A549 (cell line): ENCODE results near the gene UBE2E3. TPM values are rescaled to one million over a fixed set of nuclear protein-coding genes. Genes with fewer than 3 reads are reported as not detected.
"Not testable (repeated sequence)": the region's sequence is repeated elsewhere in the genome, so short reads cannot be mapped to it uniquely, and the experiment has no call there.

Experiments
- ATAC-seq, 2 experiments: fragments of 200-7000 bp in 1 of 2; fragments of >200 bp in 1 of 2; cut with Nextera tagmentation in 1 of 2; cut with Tn5 transposase in 1 of 2; 3 replicates each; pipeline versions ENCODE4 v1.8.0 to v1.9.1; 2018 to 2020; ENCODE audit warnings: mild to moderate bottlenecking in 1 of 2, moderate library complexity in 1 of 2
- CTCF ChIA-PET: fragments of 300-600 bp; sonication (Branson Sonifier 250); formaldehyde crosslinking; extraction: SDS; loops from one replicate; lab custom pipeline; 2021; ENCODE audit warnings: antibody characterized with exemption, inconsistent platforms; lab: Yijun Ruan, JAX
- POLR2A ChIA-PET: fragments of 350-600 bp; formaldehyde crosslinking; extraction: SDS; loops from one replicate; lab custom pipeline; 2021; ENCODE audit warnings: antibody characterized with exemption, inconsistent platforms; lab: Yijun Ruan, JAX
- DNase-seq, 2 experiments: peaks; one replicate each; pipeline versions ENCODE4 v3.0.0 to v3.0.0-alpha.2; 2011 to 2016; ENCODE audit warnings: low read depth in 1 of 2, low spot score in 1 of 2
- FAIRE-seq: peaks from 2 replicates; lab custom pipeline; 2011; peaks lifted over from hg19 to GRCh38; lab: Jason Lieb, UNC
- H3K27ac ChIP-seq, 2 experiments: fragments of >200 bp; sonication (Bioruptor Twin); formaldehyde crosslinking; 3 replicates each; pipeline ENCODE4 v1.5.1; 2016 to 2017
- H3K4me1 ChIP-seq: fragments of >200 bp; sonication (Bioruptor Twin); formaldehyde crosslinking; 3 replicates; pipeline ENCODE4 v1.6.1; 2016
- H3K4me2 ChIP-seq: fragments of >200 bp; sonication (Bioruptor Twin); formaldehyde crosslinking; 3 replicates; pipeline ENCODE4 v1.6.1; 2016
- H3K4me3 ChIP-seq: fragments of >200 bp; sonication (Bioruptor Twin); formaldehyde crosslinking; 3 replicates; pipeline ENCODE4 v1.5.1; 2016
- H3K9me3 ChIP-seq: fragments of >200 bp; sonication (Bioruptor Twin); formaldehyde crosslinking; 3 replicates; pipeline ENCODE4 v1.6.1; 2016
- CBX2 ChIP-seq: fragments of 200-600 bp; sonication (generic); IDR thresholded peaks from 2 replicates; pipeline ENCODE4 v1.6.1; 2016; ENCODE audit warnings: low read depth, mild to moderate bottlenecking, borderline replicate concordance
- CBX8 ChIP-seq: fragments of 200-600 bp; sonication (generic); IDR thresholded peaks from 2 replicates; pipeline ENCODE4 v1.6.1; 2016
- EHF ChIP-seq: fragments of 250-450 bp; sonication (Bioruptor Pico); IDR thresholded peaks from 2 replicates; pipeline ENCODE4 v1.5.0; 2020; ENCODE audit warnings: mild to moderate bottlenecking
- FOSB ChIP-seq: fragments of 250-450 bp; sonication (Bioruptor Pico); IDR thresholded peaks from 2 replicates; pipeline ENCODE4 v1.5.0; 2020; ENCODE audit warnings: mild to moderate bottlenecking, moderate library complexity
- FOXS1 ChIP-seq: fragments of 250-450 bp; sonication (Bioruptor Pico); IDR thresholded peaks from 2 replicates; pipeline ENCODE4 v1.5.0; 2020; ENCODE audit warnings: mild to moderate bottlenecking, moderate library complexity
- JUN ChIP-seq, 2 experiments: fragments of >200 bp; sonication (Bioruptor Twin); formaldehyde crosslinking; IDR thresholded peaks; 2 replicates in 1 of 2; 3 replicates in 1 of 2; pipeline ENCODE4 v1.6.1; 2016 to 2017
- MAFK ChIP-seq: fragments of 450-650 bp; IDR thresholded peaks from 2 replicates; pipeline ENCODE4 v1.6.1; 2014; ENCODE audit not compliant: partially characterized antibody
- MYC ChIP-seq: IDR thresholded peaks from 2 replicates; pipeline ENCODE4 v1.6.1; 2012; ENCODE audit warnings: mild to moderate bottlenecking, inconsistent platforms, low read length, improper control_type of control experiment, borderline replicate concordance
- NPAS2 ChIP-seq: fragments of 250-450 bp; sonication (Bioruptor Pico); IDR thresholded peaks from 2 replicates; pipeline ENCODE4 v1.8.0; 2022; ENCODE audit warnings: mild to moderate bottlenecking, moderate library complexity, borderline replicate concordance
- NR3C1 ChIP-seq: fragments of >200 bp; sonication (Bioruptor Twin); formaldehyde crosslinking; IDR thresholded peaks from 3 replicates; pipeline ENCODE4 v1.6.1; 2017
- POLR2A ChIP-seq: IDR thresholded peaks from 2 replicates; pipeline ENCODE4 v1.6.1; 2012; ENCODE audit warnings: mild to moderate bottlenecking, low read length
- POLR2AphosphoS2 ChIP-seq: conservative IDR thresholded peaks from 2 replicates; pipeline ENCODE4 v1.6.1; 2012; ENCODE audit warnings: low read length, improper control_type of control experiment, inconsistent platforms
- ZFP36 ChIP-seq: fragments of 450-650 bp; IDR thresholded peaks from 2 replicates; pipeline ENCODE4 v1.6.1; 2014; ENCODE audit warnings: borderline replicate concordance; ENCODE audit not compliant: partially characterized antibody
- WGBS: methylation state at CpG from one replicate; pipeline ENCODE4 v1.1.6; 2017; ENCODE audit errors: missing lambda C conversion rate; 5-methylcytosine and 5-hydroxymethylcytosine counted together
- polyA plus RNA-seq, 4 experiments: library from polyadenylated mRNA; depleted of rRNA in 3 of 4; stranded (reverse); fragments of >200 nt; fragmentation: RNase III in 1 of 4; extraction: RNeasy Plus Mini Kit Qiagen cat#74134 plus additional on column Dnase treatment in 1 of 4; gene quantifications; 2 replicates in 3 of 4; 3 replicates in 1 of 4; pipeline ENCODE4 v1.2.3, GENCODE V29; 2011 to 2017
- TF ChIP-seq, protein P1 (sequence below): fragments of 250-450 bp; sonication (Bioruptor Pico); IDR thresholded peaks from 2 replicates; pipeline ENCODE4 v1.5.0; 2021; ENCODE audit warnings: mild to moderate bottlenecking, moderate library complexity, borderline replicate concordance
- TF ChIP-seq, protein P2 (sequence below): fragments of 200-600 bp; sonication (generic); IDR thresholded peaks from 2 replicates; pipeline ENCODE4 v1.6.1; 2016; ENCODE audit warnings: antibody characterized with exemption, mild to moderate bottlenecking, moderate library complexity
- TF ChIP-seq, protein P3 (sequence below): IDR thresholded peaks from 2 replicates; pipeline ENCODE4 v1.6.1; 2012; ENCODE audit warnings: low read depth, borderline replicate concordance
- TF ChIP-seq, protein P4 (sequence below): fragments of 250-450 bp; sonication (Bioruptor Pico); IDR thresholded peaks from 2 replicates; pipeline ENCODE4 v1.5.0; 2020; ENCODE audit warnings: low read depth, mild to moderate bottlenecking, moderate library complexity

Gene UBE2E3
- polyA plus RNA-seq, 2 of the 4 experiments (the other 2 are of a cell fraction), result 54.0 to 70.6 TPM

DNA sequence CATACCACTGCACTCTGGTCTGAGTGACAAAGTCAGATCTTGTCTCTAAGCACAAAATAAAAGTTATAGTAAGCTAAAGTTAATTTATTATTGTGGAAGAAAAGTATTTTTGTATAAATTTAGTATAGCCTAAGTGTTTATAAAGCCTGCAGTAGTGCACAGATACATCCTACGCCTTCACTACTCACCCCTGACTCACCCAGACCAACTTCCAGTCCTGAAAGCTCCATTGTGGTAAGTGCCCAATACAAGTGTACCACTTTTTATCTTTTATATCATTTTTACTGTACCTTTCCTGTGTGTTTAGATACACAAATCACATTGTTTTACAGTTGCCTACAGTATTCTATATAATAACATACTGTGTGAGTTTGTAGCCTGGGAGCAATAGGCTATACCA, 57.5 kb downstream of the UBE2E3 start:
- no peaks in the 10 kb centered on the region for H3K9me3 ChIP-seq
- FAIRE-seq (no peak), ATAC-seq (no peak), DNase-seq (no peak)
- no peak overlapping the region for H3K4me3 ChIP-seq
- POLR2A ChIA-PET, result no interaction called here
- no peak overlapping the region for H3K4me2 ChIP-seq
- TF ChIP-seq ZFP36, result no peak
- no peak for TF ChIP-seq JUN (IDR thresholded peaks at IDR 0.05)
- no peak for TF ChIP-seq MYC
- TF ChIP-seq, protein P1, sequence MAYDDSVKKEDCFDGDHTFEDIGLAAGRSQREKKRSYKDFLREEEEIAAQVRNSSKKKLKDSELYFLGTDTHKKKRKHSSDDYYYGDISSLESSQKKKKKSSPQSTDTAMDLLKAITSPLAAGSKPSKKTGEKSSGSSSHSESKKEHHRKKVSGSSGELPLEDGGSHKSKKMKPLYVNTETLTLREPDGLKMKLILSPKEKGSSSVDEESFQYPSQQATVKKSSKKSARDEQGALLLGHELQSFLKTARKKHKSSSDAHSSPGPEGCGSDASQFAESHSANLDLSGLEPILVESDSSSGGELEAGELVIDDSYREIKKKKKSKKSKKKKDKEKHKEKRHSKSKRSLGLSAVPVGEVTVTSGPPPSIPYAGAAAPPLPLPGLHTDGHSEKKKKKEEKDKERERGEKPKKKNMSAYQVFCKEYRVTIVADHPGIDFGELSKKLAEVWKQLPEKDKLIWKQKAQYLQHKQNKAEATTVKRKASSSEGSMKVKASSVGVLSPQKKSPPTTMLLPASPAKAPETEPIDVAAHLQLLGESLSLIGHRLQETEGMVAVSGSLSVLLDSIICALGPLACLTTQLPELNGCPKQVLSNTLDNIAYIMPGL (CRISPR knock-in tag), result no peak
- no peak for TF ChIP-seq NPAS2 (CRISPR knock-in tag)
- no peak for TF ChIP-seq FOSB (CRISPR knock-in tag)
- no peak for TF ChIP-seq CBX2
- TF ChIP-seq POLR2A, result no peak
- no peak for TF ChIP-seq NR3C1
- TF ChIP-seq CBX8, result no peak
- no peak for TF ChIP-seq EHF (CRISPR knock-in tag)
- no peaks in the 10 kb centered on the region for H3K4me1 ChIP-seq
- H3K27ac ChIP-seq, result no peak overlapping the region
- 80% methylated on average over 1 of the region's 1 CpG for WGBS
- CTCF ChIA-PET, result interaction anchor here (1.0 kb wide), 1 partner anchor 21 kb away, joined by 4 read pairs; no protein-coding TSS in a partner anchor

DNA sequence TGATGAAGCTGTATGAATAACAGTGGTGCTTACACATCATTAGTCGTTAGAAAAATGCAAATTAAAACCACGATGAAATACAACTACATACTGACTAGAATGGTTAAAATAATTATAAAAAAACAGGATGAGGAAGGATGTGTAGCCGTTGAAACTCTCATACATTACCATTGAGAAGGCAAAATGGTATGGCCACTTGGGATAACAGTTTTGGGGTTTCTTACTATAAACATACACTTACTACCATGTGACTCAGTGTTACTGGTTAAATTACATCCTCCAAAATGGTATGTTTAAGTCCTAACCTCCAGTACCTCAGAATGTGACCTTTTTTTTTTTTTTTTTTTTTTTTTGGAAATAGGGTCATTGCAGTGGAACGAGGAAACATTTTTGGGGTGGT, 58.4 kb downstream of the UBE2E3 start:
- no peak overlapping the region for H3K4me2 ChIP-seq
- no peak overlapping the region for H3K27ac ChIP-seq
- FAIRE-seq, result no peak
- H3K4me3 ChIP-seq, result no peak overlapping the region
- ATAC-seq, result no peak
- DNase-seq, result no peak
- H3K9me3 ChIP-seq, result no peaks in the 10 kb centered on the region
- no peak for TF ChIP-seq FOXS1 (CRISPR knock-in tag)
- TF ChIP-seq, protein P2, sequence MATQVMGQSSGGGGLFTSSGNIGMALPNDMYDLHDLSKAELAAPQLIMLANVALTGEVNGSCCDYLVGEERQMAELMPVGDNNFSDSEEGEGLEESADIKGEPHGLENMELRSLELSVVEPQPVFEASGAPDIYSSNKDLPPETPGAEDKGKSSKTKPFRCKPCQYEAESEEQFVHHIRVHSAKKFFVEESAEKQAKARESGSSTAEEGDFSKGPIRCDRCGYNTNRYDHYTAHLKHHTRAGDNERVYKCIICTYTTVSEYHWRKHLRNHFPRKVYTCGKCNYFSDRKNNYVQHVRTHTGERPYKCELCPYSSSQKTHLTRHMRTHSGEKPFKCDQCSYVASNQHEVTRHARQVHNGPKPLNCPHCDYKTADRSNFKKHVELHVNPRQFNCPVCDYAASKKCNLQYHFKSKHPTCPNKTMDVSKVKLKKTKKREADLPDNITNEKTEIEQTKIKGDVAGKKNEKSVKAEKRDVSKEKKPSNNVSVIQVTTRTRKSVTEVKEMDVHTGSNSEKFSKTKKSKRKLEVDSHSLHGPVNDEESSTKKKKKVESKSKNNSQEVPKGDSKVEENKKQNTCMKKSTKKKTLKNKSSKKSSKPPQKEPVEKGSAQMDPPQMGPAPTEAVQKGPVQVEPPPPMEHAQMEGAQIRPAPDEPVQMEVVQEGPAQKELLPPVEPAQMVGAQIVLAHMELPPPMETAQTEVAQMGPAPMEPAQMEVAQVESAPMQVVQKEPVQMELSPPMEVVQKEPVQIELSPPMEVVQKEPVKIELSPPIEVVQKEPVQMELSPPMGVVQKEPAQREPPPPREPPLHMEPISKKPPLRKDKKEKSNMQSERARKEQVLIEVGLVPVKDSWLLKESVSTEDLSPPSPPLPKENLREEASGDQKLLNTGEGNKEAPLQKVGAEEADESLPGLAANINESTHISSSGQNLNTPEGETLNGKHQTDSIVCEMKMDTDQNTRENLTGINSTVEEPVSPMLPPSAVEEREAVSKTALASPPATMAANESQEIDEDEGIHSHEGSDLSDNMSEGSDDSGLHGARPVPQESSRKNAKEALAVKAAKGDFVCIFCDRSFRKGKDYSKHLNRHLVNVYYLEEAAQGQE, result no peak
- TF ChIP-seq, protein P3, sequence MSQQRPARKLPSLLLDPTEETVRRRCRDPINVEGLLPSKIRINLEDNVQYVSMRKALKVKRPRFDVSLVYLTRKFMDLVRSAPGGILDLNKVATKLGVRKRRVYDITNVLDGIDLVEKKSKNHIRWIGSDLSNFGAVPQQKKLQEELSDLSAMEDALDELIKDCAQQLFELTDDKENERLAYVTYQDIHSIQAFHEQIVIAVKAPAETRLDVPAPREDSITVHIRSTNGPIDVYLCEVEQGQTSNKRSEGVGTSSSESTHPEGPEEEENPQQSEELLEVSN, result no peak
- no peak for TF ChIP-seq FOSB (CRISPR knock-in tag)
- no peak for TF ChIP-seq MAFK
- no peak for TF ChIP-seq EHF (CRISPR knock-in tag)
- TF ChIP-seq POLR2AphosphoS2, result no peak
- TF ChIP-seq, protein P4, sequence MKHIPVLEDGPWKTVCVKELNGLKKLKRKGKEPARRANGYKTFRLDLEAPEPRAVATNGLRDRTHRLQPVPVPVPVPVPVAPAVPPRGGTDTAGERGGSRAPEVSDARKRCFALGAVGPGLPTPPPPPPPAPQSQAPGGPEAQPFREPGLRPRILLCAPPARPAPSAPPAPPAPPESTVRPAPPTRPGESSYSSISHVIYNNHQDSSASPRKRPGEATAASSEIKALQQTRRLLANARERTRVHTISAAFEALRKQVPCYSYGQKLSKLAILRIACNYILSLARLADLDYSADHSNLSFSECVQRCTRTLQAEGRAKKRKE (CRISPR knock-in tag), result no peak
- TF ChIP-seq MYC, result no peak
- ChIA-PET POLR2A (no interaction called here), CTCF (no interaction called here)
- WGBS, result 82% methylated on average over 4 of the region's 4 CpGs
- H3K4me1 ChIP-seq, result no peaks in the 10 kb centered on the region

DNA sequence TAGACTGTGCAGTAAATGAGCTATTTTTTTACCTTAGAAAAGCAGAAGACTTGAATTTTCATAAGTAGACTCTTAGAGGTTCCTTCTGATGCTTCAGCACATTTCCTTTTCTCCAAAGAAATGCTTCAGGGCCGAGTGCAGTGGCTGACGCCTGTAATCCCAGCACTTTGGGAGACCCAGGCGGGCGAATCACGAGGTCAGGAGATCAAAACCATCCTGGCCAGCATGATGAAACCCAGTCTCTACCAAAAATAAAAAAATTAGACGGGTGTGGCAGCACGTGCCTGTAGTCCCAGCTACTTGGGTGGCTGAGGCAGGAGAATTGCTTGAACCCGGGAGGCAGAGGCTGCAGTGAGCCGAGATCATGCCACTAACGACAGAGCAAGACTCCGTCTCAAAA, 60.4 kb downstream of the UBE2E3 start:
- not testable (repeated sequence) for ATAC-seq

More for the DNA sequence above, 60.4 kb downstream of the UBE2E3 start:
- H3K27ac ChIP-seq, H3K4me3 ChIP-seq, DNase-seq, H3K4me2 ChIP-seq, FAIRE-seq, H3K9me3 ChIP-seq, H3K4me1 ChIP-seq, POLR2A ChIA-PET: not testable (repeated sequence)
- WGBS, result 90% methylated on average over 11 of the region's 11 CpGs
- CTCF ChIA-PET, result interaction anchor here (0.6 to 1.4 kb wide), 2 partner anchors 18 to 1037 kb away, joined by 3 to 4 read pairs; no protein-coding TSS in a partner anchor
